CD8-positive, alpha-beta memory T cell (primary cell): ENCODE data around the gene TREML4. TPM values are rescaled to one million over a fixed set of nuclear protein-coding genes. Genes with fewer than 3 reads are reported as not detected.

Source experiments
- CTCF ChIA-PET: fragments of 350-600 bp; sonication (Branson Sonifier 250); formaldehyde crosslinking; loops from one replicate; lab custom pipeline; 2021; ENCODE audit warnings: antibody characterized with exemption; lab: Charles Lee
- POLR2A ChIA-PET: fragments of 350-600 bp; sonication (Branson Sonifier 250); formaldehyde crosslinking; loops from one replicate; lab custom pipeline; 2021; ENCODE audit warnings: antibody characterized with exemption; lab: Charles Lee
- DNase-seq, 5 donors: peaks; one replicate each; pipeline versions ENCODE4 v3.0.0 to v3.0.0-alpha.2; 2020 to 2022; ENCODE audit warnings: mixed read lengths in 1 of 5
- H3K27ac ChIP-seq: one replicate; pipeline ENCODE4 v1.7.0; 2013; ENCODE audit warnings: low read depth, mild to moderate bottlenecking, low read length, moderate library complexity
- H3K27me3 ChIP-seq: 2 replicates; pipeline ENCODE4 v1.7.0; 2013; ENCODE audit warnings: low read length, mild to moderate bottlenecking; ENCODE audit not compliant: insufficient read depth, poor library complexity, severe bottlenecking
- H3K36me3 ChIP-seq: 2 replicates; pipeline ENCODE4 v1.7.0; 2013; ENCODE audit warnings: mild to moderate bottlenecking, low read length, moderate library complexity; ENCODE audit not compliant: insufficient read depth
- H3K4me1 ChIP-seq: 2 replicates; pipeline ENCODE4 v1.7.0; 2013; ENCODE audit warnings: mild to moderate bottlenecking, low read length, moderate library complexity; ENCODE audit not compliant: insufficient read depth
- H3K4me3 ChIP-seq: 2 replicates; pipeline ENCODE4 v1.7.0; 2013; ENCODE audit warnings: mild to moderate bottlenecking, low read length
- H3K9me3 ChIP-seq: 2 replicates; pipeline ENCODE4 v1.7.0; 2013; ENCODE audit warnings: mild to moderate bottlenecking, low read length
- H3K27ac Mint-ChIP-seq, 8 donors: one replicate each; pipeline ENCODE4 v1.8.0; 2020 to 2021; ENCODE audit warnings: mixed read lengths in 8 of 8, mild to moderate bottlenecking in 6 of 8, inconsistent platforms in 3 of 8, moderate library complexity in 3 of 8
- H3K27me3 Mint-ChIP-seq, 2 donors: one replicate each; pipeline ENCODE4 v1.8.0; 2020 to 2021; ENCODE audit warnings: mixed read lengths in 2 of 2, mild to moderate bottlenecking in 1 of 2, moderate library complexity in 1 of 2
- H3K36me3 Mint-ChIP-seq, 3 donors: one replicate each; pipeline ENCODE4 v1.8.0; 2020 to 2021; ENCODE audit warnings: mixed read lengths in 3 of 3, inconsistent platforms in 1 of 3, mild to moderate bottlenecking in 1 of 3
- H3K4me1 Mint-ChIP-seq, 3 donors: one replicate each; pipeline ENCODE4 v1.8.0; 2020 to 2021; ENCODE audit warnings: mixed read lengths in 3 of 3, inconsistent platforms in 1 of 3, mild to moderate bottlenecking in 1 of 3
- H3K4me3 Mint-ChIP-seq, 7 donors: one replicate each; pipeline ENCODE4 v1.8.0; 2020 to 2021; ENCODE audit warnings: mixed read lengths in 7 of 7, mild to moderate bottlenecking in 6 of 7, moderate library complexity in 4 of 7, inconsistent platforms in 2 of 7
- H3K9me3 Mint-ChIP-seq, 5 donors: one replicate each; pipeline ENCODE4 v1.8.0; 2020 to 2022; ENCODE audit warnings: mixed read lengths in 5 of 5, mild to moderate bottlenecking in 3 of 5, moderate library complexity in 2 of 5, inconsistent platforms in 1 of 5
- polyA plus RNA-seq: library from polyadenylated mRNA; unstranded; fragments of 300-500 nt; fragmentation: Illumina TruSeq; gene quantifications from one replicate; pipeline ENCODE4 v1.2.3, GENCODE V29; 2021
- total RNA-seq, 2 experiments: library from RNA; stranded (reverse); gene quantifications; one replicate each; pipeline ENCODE4 v1.2.3, GENCODE V29; 2021

The TREML4 gene
- total and polyA plus RNA-seq, 3 experiments from 2014 or later, result not detected

DNA sequence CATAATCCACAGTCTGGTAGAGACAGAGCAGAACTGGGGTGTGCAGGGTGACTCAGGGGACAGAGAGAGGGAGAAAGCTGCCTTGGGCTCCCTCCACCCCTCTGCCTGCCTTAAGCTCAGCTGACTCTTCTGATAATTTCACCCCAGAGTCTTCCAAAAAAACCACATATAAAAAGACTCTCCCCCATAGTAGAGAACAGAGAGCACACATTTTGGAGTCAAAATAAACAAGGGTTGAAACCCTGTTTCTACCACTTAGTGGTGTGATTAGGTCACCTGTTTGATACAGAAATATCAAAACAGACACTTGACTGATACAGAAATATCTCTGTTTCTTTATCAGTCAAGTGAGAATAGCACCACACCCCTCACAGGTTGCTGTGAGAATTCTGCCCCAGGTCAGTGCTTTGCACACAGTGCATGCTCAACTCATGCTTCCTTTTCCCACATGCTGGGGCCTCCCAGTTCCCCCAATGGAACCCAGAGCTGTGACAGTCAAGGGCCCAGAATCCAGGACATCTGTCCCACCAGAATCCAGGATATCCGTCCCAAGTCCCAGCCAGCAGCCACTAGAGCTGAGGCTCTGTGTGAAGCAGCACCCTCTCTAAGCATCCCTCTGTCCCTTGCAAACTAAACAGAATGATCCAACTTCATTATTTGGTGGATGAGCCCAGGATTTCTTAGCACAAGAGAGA, 28.4 kb upstream of the TREML4 start:
- peaks cover 54% of the 10 kb centered on the region for H3K4me1 ChIP-seq
- Mint-ChIP-seq H3K9me3 (no peaks in the 10 kb centered on the region), H3K27me3 (no peaks in the 10 kb centered on the region), H3K4me3 (peak overlapping the region; percentile 35 to 73 (median 71)), H3K36me3 (no peaks in the 10 kb centered on the region), H3K27ac (peak overlapping the region; percentile 92 to 99 (median 98)), H3K4me1 (peaks cover 49 to 68% (median 54%) of the 10 kb centered on the region in 3 donors)
- ChIA-PET POLR2A (interaction anchor here (1.0 to 1.1 kb wide), 2 partner anchors 99 to 135 kb away, joined by 3 to 5 read pairs; no protein-coding TSS in a partner anchor), CTCF (interaction anchor here (1.2 to 2.1 kb wide), 4 partner anchors 10 to 79 kb away, joined by 3 to 8 read pairs (median 4); no protein-coding TSS in a partner anchor)
- peak overlapping the region; percentile 71 for H3K27ac ChIP-seq
- DNase-seq, result peak in 1 of 5 donors; percentile 34
- no peaks in the 10 kb centered on the region for H3K9me3 ChIP-seq
- no peaks in the 10 kb centered on the region for H3K27me3 ChIP-seq
- peak overlapping the region; percentile 38 for H3K4me3 ChIP-seq
- no peaks in the 10 kb centered on the region for H3K36me3 ChIP-seq

DNA sequence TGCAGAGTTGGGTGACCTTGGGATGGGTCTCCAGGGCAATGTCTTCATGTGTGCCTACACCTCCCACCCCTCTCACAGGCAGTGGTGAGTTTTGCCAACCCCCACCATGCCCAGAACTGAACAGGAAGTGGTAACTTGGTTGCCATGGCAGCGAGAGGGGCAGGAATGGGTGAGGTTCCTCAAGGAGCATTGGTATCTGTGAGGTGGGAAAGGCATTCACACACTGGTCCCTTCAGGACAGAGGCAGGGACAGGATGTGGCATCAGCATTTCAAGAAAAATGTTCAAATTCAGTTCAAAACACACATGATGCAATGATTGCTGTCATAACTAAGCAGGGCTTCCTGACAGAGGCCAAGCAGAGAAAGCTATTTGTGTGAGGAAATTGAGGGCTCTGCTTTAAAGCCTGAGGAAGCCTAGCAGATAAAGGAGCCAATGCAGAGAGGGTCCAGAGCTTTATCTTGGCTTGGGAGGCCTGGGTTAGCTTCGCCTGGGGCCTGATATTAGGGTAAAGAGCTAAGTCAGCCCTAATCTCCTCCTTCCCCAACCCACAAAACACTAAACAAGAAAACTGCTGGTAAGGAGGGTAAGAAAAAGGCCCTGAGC, 27.8 kb upstream of the TREML4 start:
- peaks cover 49 to 64% (median 55%) of the 10 kb centered on the region in 3 donors for H3K4me1 Mint-ChIP-seq
- peak overlapping the region; percentile 51 to 73 (median 71) for H3K4me3 Mint-ChIP-seq
- Histone ChIP-seq H3K4me1 (peaks cover 49% of the 10 kb centered on the region), H3K4me3 (peak overlapping the region; percentile 38), H3K27me3 (no peaks in the 10 kb centered on the region), H3K9me3 (no peaks in the 10 kb centered on the region), H3K27ac (peak overlapping the region; percentile 71), H3K36me3 (no peaks in the 10 kb centered on the region)
- peak overlapping the region; percentile 92 to 99 (median 98) for H3K27ac Mint-ChIP-seq
- H3K36me3 Mint-ChIP-seq, result no peaks in the 10 kb centered on the region
- peak in 4 of 5 donors; percentile 37 to 80 (median 73) for DNase-seq
- no peaks in the 10 kb centered on the region for H3K27me3 Mint-ChIP-seq
- no peaks in the 10 kb centered on the region for H3K9me3 Mint-ChIP-seq
- ChIA-PET CTCF (interaction anchor here (0.9 to 1.4 kb wide), 3 partner anchors 11 to 78 kb away, joined by 3 to 5 read pairs (median 3); no protein-coding TSS in a partner anchor), POLR2A (interaction anchor here (1.0 to 1.1 kb wide), 2 partner anchors 99 to 134 kb away, joined by 3 to 5 read pairs; no protein-coding TSS in a partner anchor)

DNA sequence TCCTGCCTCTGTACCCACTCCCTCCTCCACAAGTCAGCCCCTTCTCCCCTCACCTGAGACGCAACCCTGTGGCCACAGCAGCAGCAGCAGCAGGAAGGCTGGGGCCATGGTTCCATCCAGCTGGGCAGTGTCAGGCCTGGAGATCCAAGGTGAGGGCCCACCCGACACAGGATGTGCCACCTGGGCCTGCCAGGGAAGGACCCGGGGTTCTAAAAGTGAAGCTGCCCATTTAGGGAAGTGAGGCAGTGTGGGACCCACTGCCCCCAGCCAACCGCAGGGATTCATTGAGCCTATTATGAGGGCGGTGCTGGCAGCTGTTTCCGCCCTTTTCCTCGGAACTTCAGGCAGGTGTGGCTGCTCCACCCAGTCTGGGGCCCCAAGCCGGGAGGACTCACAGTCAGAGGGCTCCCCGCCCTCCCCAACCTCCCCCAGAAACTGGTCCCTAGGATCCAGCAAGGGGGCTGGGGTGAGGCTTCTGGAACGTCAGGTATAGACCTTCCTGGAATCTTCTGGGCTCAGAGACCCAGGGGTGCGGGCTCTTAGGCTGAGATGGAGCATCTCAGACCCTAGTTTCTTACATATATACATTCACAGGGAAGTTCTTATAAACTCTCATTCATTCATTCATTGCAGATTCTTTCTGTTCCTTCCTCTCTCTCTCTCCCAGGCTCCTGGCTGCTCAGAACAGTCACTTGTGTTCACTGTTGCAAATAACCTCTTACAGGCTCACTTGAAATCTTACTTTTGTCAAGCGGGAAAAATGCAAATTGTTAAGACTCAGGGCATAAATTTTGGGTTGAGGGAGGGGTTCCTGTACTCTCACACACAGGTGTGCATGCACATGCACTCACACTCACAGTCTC, 27.0 kb upstream of the TREML4 start, which contains the start of gene TREML2:
Gene TREML2, minus strand, starts transcription at position 249 of the 863 bp plus-strand sequence. Its CDS starts 141 bp downstream, at position 108.
- H3K27me3 Mint-ChIP-seq, result no peaks in the 10 kb centered on the region
- peak within 1 kb of the TSS; percentile 51 to 90 (median 71) for H3K4me3 Mint-ChIP-seq
- H3K4me1 ChIP-seq, result peaks cover 49% of the 10 kb centered on the region
- peak within 1 kb of the TSS; percentile 71 for H3K27ac ChIP-seq
- CTCF ChIA-PET, result interaction anchor here (0.9 to 1.4 kb wide), 3 partner anchors 11 to 78 kb away, joined by 3 to 5 read pairs (median 3); no protein-coding TSS in a partner anchor
- H3K36me3 Mint-ChIP-seq, result no peaks in the 10 kb centered on the region
- no peaks in the 10 kb centered on the region for H3K9me3 ChIP-seq
- H3K4me1 Mint-ChIP-seq, result peaks cover 47 to 64% (median 55%) of the 10 kb centered on the region in 3 donors
- peak in 1 of 5 donors; percentile 7 for DNase-seq
- peak within 1 kb of the TSS; percentile 92 to 99 (median 98) for H3K27ac Mint-ChIP-seq
- H3K9me3 Mint-ChIP-seq, result no peaks in the 10 kb centered on the region
- H3K36me3 ChIP-seq, result no peaks in the 10 kb centered on the region
- H3K27me3 ChIP-seq, result no peaks in the 10 kb centered on the region
- peak within 1 kb of the TSS; percentile 38 for H3K4me3 ChIP-seq
- POLR2A ChIA-PET, result interaction anchor here (1.0 to 1.1 kb wide), 2 partner anchors 98 to 134 kb away, joined by 3 to 5 read pairs; no protein-coding TSS in a partner anchor

DNA sequence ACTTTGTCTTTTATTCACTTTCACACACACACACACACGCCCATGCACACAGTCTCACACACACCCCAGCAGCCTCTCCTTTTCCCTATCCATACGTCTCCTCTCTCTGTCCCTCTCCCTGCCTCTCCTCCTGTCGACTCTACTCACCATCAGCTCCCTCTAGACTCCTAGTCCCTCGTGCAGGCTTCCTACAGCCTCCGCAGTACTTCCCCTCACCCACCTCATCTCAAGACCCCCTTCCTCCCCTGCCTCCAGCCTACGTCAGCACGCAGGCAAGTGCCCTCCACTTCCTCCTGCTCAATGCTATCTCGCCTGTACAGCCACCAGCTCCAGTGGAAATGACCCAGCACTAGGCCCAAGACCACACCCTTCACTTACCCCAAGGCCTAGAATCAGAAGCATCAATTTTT, 26.4 kb upstream of the TREML4 start:
- no peaks in the 10 kb centered on the region for H3K27me3 Mint-ChIP-seq
- Histone ChIP-seq H3K4me1 (peaks cover 49% of the 10 kb centered on the region), H3K27me3 (no peaks in the 10 kb centered on the region), H3K4me3 (peak overlapping the region; percentile 23), H3K36me3 (no peaks in the 10 kb centered on the region), H3K9me3 (no peaks in the 10 kb centered on the region), H3K27ac (peak overlapping the region; percentile 71)
- H3K4me3 Mint-ChIP-seq, result peak overlapping the region in 6 of 7 donors; percentile 46 to 90 (median 66)
- H3K36me3 Mint-ChIP-seq, result no peaks in the 10 kb centered on the region
- ChIA-PET POLR2A (no interaction called here), CTCF (no interaction called here)
- peak overlapping the region; percentile 92 to 99 (median 98) for H3K27ac Mint-ChIP-seq
- H3K9me3 Mint-ChIP-seq, result no peaks in the 10 kb centered on the region
- peaks cover 47 to 64% (median 55%) of the 10 kb centered on the region in 3 donors for H3K4me1 Mint-ChIP-seq
- peak in 1 of 5 donors; percentile 13 for DNase-seq

DNA sequence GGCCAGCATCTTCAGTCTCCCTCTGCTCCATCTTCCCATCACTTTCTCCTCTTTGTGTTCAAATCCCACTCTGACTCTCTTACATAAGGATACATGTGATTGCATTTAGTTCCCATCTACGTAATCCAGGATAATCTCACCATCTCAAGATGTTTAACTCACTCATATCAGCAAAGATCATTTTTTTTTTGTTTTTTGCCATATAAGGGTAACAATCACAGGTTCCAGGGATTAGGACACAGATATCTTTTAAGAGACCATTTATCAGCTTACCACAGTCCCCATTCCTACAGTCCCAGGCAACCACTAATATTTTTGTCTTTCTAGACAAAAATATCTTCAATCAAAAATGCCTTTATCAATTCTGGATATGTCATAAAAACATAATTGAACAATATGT, 24.0 kb upstream of the TREML4 start:
- Mint-ChIP-seq H3K9me3 (no peaks in the 10 kb centered on the region), H3K27ac (peak overlapping the region; percentile 40 to 99 (median 73)), H3K27me3 (no peaks in the 10 kb centered on the region), H3K4me1 (peaks cover 45 to 51% (median 46%) of the 10 kb centered on the region in 3 donors), H3K36me3 (peaks cover 0 to 5% (median 2%) of the 10 kb centered on the region in 3 donors), H3K4me3 (no peak overlapping the region)
- H3K4me1 ChIP-seq, result peaks cover 47% of the 10 kb centered on the region
- H3K4me3 ChIP-seq, result no peak overlapping the region
- no peak for DNase-seq
- no peaks in the 10 kb centered on the region for H3K36me3 ChIP-seq
- POLR2A ChIA-PET, result no interaction called here
- CTCF ChIA-PET, result no interaction called here
- H3K27ac ChIP-seq, result no peak overlapping the region
- H3K9me3 ChIP-seq, result no peaks in the 10 kb centered on the region
- H3K27me3 ChIP-seq, result no peaks in the 10 kb centered on the region

GRCh38 chr6:41208439-41209106, 19.6 kb upstream of the TREML4 start:
- peak overlapping the region in 2 of 8 donors; percentile 32 to 51 for H3K27ac Mint-ChIP-seq
- no peak overlapping the region for H3K27ac ChIP-seq
- peaks cover 3% of the 10 kb centered on the region for H3K4me1 ChIP-seq

More at GRCh38 chr6:41208439-41209106, 19.6 kb upstream of the TREML4 start:
- Mint-ChIP-seq H3K4me3 (no peak overlapping the region), H3K36me3 (peaks cover 0 to 5% (median 2%) of the 10 kb centered on the region in 3 donors), H3K27me3 (no peaks in the 10 kb centered on the region), H3K4me1 (peaks cover 4 to 7% (median 6%) of the 10 kb centered on the region in 3 donors), H3K9me3 (no peaks in the 10 kb centered on the region)
- Histone ChIP-seq H3K36me3 (no peaks in the 10 kb centered on the region), H3K9me3 (no peaks in the 10 kb centered on the region), H3K4me3 (no peak overlapping the region), H3K27me3 (no peaks in the 10 kb centered on the region)
- ChIA-PET POLR2A (no interaction called here), CTCF (no interaction called here)
- DNase-seq, result no peak
